Neural progenitor cell (in vitro differentiated cells): ENCODE results near the gene MYH10. TPM values are rescaled to one million over a fixed set of nuclear protein-coding genes. Genes with fewer than 3 reads are reported as not detected.

Experiments used
- DNase-seq: peaks from one replicate; pipeline ENCODE4 v3.0.0-alpha.2; 2016; ENCODE audit warnings: low spot score
- H2AFZ ChIP-seq: fragments of 200-600 bp; sonication (generic); replicated peaks from 2 replicates; pipeline ENCODE4 v1.6.1; 2016; ENCODE audit warnings: antibody characterized with exemption
- H3F3A ChIP-seq: fragments of 200-600 bp; sonication (generic); 2 replicates; pipeline ENCODE4 v1.6.1; 2016; ENCODE audit warnings: antibody characterized with exemption, low read depth
- H3K27ac ChIP-seq: fragments of 200-600 bp; sonication (generic); 2 replicates; pipeline ENCODE4 v1.5.1; 2016; ENCODE audit warnings: mild to moderate bottlenecking
- H3K27me3 ChIP-seq: fragments of 200-600 bp; sonication (generic); 2 replicates; pipeline ENCODE4 v1.6.1; 2016; ENCODE audit warnings: mild to moderate bottlenecking, moderate library complexity
- H3K36me3 ChIP-seq: fragments of 200-600 bp; sonication (generic); 2 replicates; pipeline ENCODE4 v1.5.1; 2016
- H3K4me1 ChIP-seq: fragments of 200-600 bp; sonication (generic); 2 replicates; pipeline ENCODE4 v1.6.1; 2016; ENCODE audit warnings: mixed run types
- H3K4me2 ChIP-seq: fragments of 200-600 bp; sonication (generic); 2 replicates; pipeline ENCODE4 v1.6.1; 2016
- H3K4me3 ChIP-seq: fragments of 200-600 bp; sonication (generic); 2 replicates; pipeline ENCODE4 v1.5.1; 2016
- H3K79me2 ChIP-seq: fragments of 200-600 bp; sonication (generic); 2 replicates; pipeline ENCODE4 v1.6.1; 2016; ENCODE audit warnings: low read depth
- H3K9ac ChIP-seq: fragments of 200-600 bp; sonication (generic); 2 replicates; pipeline ENCODE4 v1.6.1; 2016
- H3K9me3 ChIP-seq: fragments of 200-600 bp; sonication (generic); 2 replicates; pipeline ENCODE4 v1.5.1; 2016; ENCODE audit warnings: low read depth
- H4K20me1 ChIP-seq: fragments of 200-600 bp; sonication (generic); 2 replicates; pipeline ENCODE4 v1.6.1; 2016; ENCODE audit warnings: low read depth
- H3K27ac Mint-ChIP-seq: 3 replicates; pipeline ENCODE4 v1.8.0; 2021; ENCODE audit warnings: mixed read lengths
- H3K27me3 Mint-ChIP-seq: 2 replicates; pipeline ENCODE4 v1.8.0; 2022; ENCODE audit warnings: low read depth, mild to moderate bottlenecking, inconsistent platforms, moderate library complexity, mixed read lengths; ENCODE audit not compliant: insufficient read depth
- H3K36me3 Mint-ChIP-seq: 3 replicates; pipeline ENCODE4 v1.8.0; 2021; ENCODE audit warnings: mixed read lengths
- H3K4me1 Mint-ChIP-seq: 3 replicates; pipeline ENCODE4 v1.8.0; 2021; ENCODE audit warnings: mixed read lengths
- H3K4me3 Mint-ChIP-seq: 3 replicates; pipeline ENCODE4 v1.8.0; 2021; ENCODE audit warnings: mild to moderate bottlenecking, moderate library complexity, mixed read lengths
- H3K9me3 Mint-ChIP-seq: 3 replicates; pipeline ENCODE4 v1.8.0; 2020; ENCODE audit warnings: mixed read lengths
- CTCF ChIP-seq: fragments of 200-600 bp; sonication (generic); IDR thresholded peaks from 2 replicates; pipeline ENCODE4 v1.5.1; 2017; ENCODE audit warnings: antibody characterized with exemption, mild to moderate bottlenecking
- EZH2 ChIP-seq: fragments of 200-600 bp; sonication (generic); IDR thresholded peaks from 2 replicates; pipeline ENCODE4 v1.6.1; 2017; ENCODE audit warnings: antibody characterized with exemption, mild to moderate bottlenecking, moderate library complexity
- EZH2phosphoT487 ChIP-seq: fragments of 200-600 bp; sonication (generic); IDR thresholded peaks from 2 replicates; pipeline ENCODE4 v1.6.1; 2017; ENCODE audit warnings: antibody characterized with exemption
- total RNA-seq: library from RNA; depleted of rRNA; stranded (reverse); fragments of >200 nt; gene quantifications from 2 replicates; pipeline ENCODE4 v1.2.3, GENCODE V29; 2015; ENCODE audit warnings: low replicate concordance

Gene MYH10
- total RNA-seq, 1 donor from 2014 or later: 213 TPM

- Histone ChIP-seq H3F3A (no peaks in the 10 kb centered on the region), H3K4me1 (peaks cover 14% of the 10 kb centered on the region), H3K79me2 (peaks cover 93% of the 10 kb centered on the region), H3K9ac (no peak overlapping the region), H3K9me3 (no peaks in the 10 kb centered on the region), H2AFZ (no peak overlapping the region), H3K27ac (no peak overlapping the region), H3K27me3 (no peaks in the 10 kb centered on the region), H4K20me1 (peaks cover 66% of the 10 kb centered on the region), H3K4me3 (no peak overlapping the region), H3K4me2 (no peak overlapping the region), H3K36me3 (peaks cover 8% of the 10 kb centered on the region)
- H3K27me3 Mint-ChIP-seq: no peaks in the 10 kb centered on the region
- no peak for TF ChIP-seq CTCF
- TF ChIP-seq EZH2: no peak
- TF ChIP-seq EZH2phosphoT487: no peak
- no peak for DNase-seq
- H3K9me3 Mint-ChIP-seq: no peaks in the 10 kb centered on the region
- H3K36me3 Mint-ChIP-seq: peaks cover 23% of the 10 kb centered on the region
- H3K4me3 Mint-ChIP-seq: no peak overlapping the region
- H3K4me1 Mint-ChIP-seq: peaks cover 6% of the 10 kb centered on the region
- H3K27ac Mint-ChIP-seq: no peak overlapping the region
Measured at GRCh38 chr17:8602679-8603078, 27.8 kb downstream of the MYH10 start.

- H3K4me3 Mint-ChIP-seq: no peak overlapping the region
- Histone ChIP-seq H3K27ac (no peak overlapping the region), H3K4me1 (no peaks in the 10 kb centered on the region), H2AFZ (no peak overlapping the region), H4K20me1 (peaks cover 37% of the 10 kb centered on the region), H3K27me3 (no peaks in the 10 kb centered on the region), H3K79me2 (peaks cover 92% of the 10 kb centered on the region), H3F3A (no peaks in the 10 kb centered on the region), H3K4me2 (no peak overlapping the region), H3K4me3 (no peak overlapping the region), H3K9ac (no peak overlapping the region), H3K9me3 (no peaks in the 10 kb centered on the region), H3K36me3 (peaks cover 2% of the 10 kb centered on the region)
- H3K36me3 Mint-ChIP-seq: peaks cover 35% of the 10 kb centered on the region
- H3K9me3 Mint-ChIP-seq: peaks cover 2% of the 10 kb centered on the region
- H3K4me1 Mint-ChIP-seq: no peaks in the 10 kb centered on the region
- DNase-seq: no peak
- no peaks in the 10 kb centered on the region for H3K27me3 Mint-ChIP-seq
- no peak for TF ChIP-seq CTCF
- TF ChIP-seq EZH2phosphoT487: no peak
- no peak for TF ChIP-seq EZH2
- no peak overlapping the region for H3K27ac Mint-ChIP-seq
Measured at GRCh38 chr17:8599351-8600011, 31.0 kb downstream of the MYH10 start.

DNA sequence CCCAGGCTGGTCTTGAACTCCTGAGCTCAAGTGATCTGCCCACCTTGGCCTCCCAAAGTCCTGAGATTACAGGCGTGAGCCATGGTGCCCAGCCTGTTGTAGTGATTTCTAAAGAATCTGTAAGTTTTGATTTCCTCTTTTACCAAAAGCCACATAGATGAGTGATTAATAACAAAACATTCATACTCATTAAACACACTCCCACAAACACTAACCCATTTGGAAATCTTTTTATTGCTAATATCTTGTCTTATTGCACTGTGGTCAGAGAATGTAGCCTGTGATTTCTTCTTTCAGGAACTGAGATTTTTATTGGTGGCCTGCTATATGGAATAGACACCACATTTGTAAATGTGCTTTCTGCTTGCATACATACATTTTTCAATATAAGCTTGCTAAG lies 31.6 kb downstream of the MYH10 start:
- H3K4me1 Mint-ChIP-seq: no peaks in the 10 kb centered on the region
- no peak overlapping the region for H3K27ac Mint-ChIP-seq
- H3K4me3 Mint-ChIP-seq: no peak overlapping the region
- no peaks in the 10 kb centered on the region for H3K9me3 ChIP-seq
- no peak for DNase-seq
- no peaks in the 10 kb centered on the region for H3K4me1 ChIP-seq
- peaks cover 39% of the 10 kb centered on the region for H3K36me3 Mint-ChIP-seq
- no peaks in the 10 kb centered on the region for H3K27me3 Mint-ChIP-seq
- H2AFZ ChIP-seq: no peak overlapping the region
- no peak overlapping the region for H3K4me3 ChIP-seq
- no peaks in the 10 kb centered on the region for H3K36me3 ChIP-seq
- H4K20me1 ChIP-seq: peaks cover 33% of the 10 kb centered on the region
- H3K9me3 Mint-ChIP-seq: peaks cover 4% of the 10 kb centered on the region
- H3F3A ChIP-seq: no peaks in the 10 kb centered on the region
- H3K9ac ChIP-seq: no peak overlapping the region
- H3K27ac ChIP-seq: no peak overlapping the region
- no peak for TF ChIP-seq CTCF
- TF ChIP-seq EZH2phosphoT487: no peak
- no peak for TF ChIP-seq EZH2
- no peak overlapping the region for H3K4me2 ChIP-seq
- H3K27me3 ChIP-seq: no peaks in the 10 kb centered on the region
- peaks cover 92% of the 10 kb centered on the region for H3K79me2 ChIP-seq
